ENCODE data around the gene TNS1.

TNS1 gene

GRCh38 chr2:217847552-217848350 is 155.0 kb downstream of the TNS1 start:
- no peak overlapping the region for H3K4me3 ChIP-seq (ENCODE audit: low read depth, low read length)
- TF ChIP-seq, protein P1, sequence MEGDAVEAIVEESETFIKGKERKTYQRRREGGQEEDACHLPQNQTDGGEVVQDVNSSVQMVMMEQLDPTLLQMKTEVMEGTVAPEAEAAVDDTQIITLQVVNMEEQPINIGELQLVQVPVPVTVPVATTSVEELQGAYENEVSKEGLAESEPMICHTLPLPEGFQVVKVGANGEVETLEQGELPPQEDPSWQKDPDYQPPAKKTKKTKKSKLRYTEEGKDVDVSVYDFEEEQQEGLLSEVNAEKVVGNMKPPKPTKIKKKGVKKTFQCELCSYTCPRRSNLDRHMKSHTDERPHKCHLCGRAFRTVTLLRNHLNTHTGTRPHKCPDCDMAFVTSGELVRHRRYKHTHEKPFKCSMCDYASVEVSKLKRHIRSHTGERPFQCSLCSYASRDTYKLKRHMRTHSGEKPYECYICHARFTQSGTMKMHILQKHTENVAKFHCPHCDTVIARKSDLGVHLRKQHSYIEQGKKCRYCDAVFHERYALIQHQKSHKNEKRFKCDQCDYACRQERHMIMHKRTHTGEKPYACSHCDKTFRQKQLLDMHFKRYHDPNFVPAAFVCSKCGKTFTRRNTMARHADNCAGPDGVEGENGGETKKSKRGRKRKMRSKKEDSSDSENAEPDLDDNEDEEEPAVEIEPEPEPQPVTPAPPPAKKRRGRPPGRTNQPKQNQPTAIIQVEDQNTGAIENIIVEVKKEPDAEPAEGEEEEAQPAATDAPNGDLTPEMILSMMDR (IDR thresholded peaks at IDR 0.05; ENCODE audit: low read depth, low read length) = no peak

DNA sequence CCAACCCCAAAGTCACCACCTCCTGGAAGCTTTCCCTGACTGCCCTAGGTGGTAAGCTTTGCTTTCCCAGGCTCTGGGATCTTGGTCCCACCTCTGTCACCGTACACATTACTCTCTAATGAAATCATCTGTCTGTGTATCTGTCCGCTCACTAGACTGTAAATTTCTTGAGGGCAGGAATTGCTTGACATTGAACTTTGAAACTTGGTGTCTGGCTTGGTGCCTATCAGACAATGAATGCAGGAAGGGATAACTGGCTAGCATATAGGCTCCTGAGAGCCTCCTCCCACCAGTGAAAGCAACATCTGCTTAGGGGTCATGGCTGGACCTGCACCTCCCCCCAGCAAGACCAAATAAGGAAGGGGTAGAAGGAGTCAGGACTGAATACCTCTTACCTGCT is 155.7 kb downstream of the TNS1 start:
- H3K4me3 ChIP-seq (ENCODE audit: low read depth, low read length) = no peak overlapping the region
- TF ChIP-seq, protein P1 (IDR thresholded peaks at IDR 0.05; ENCODE audit: low read depth, low read length) = no peak

DNA sequence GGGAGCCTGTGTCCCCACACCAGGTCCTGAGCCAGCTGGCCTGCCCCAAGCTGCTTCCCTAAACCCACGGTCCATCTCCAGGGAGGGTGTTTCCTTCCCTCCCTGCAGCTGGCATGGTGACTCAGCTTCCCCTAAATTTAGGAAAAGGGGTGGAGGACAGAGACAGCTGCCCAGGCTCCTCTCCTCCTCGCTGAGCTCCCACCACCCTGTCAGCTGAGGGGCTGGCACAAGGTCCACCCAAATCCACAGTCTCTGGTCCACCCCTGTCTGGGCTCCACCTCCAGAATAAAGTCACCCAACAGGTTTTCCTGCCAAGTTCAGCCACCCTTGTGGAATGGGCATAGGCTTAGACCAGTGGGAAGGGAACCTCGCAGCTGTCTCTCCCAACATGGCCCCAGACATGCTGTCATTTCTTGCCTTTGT is 156.5 kb downstream of the TNS1 start:
- TF ChIP-seq, protein P1 (IDR thresholded peaks at IDR 0.05; ENCODE audit: low read depth, low read length) = no peak
- H3K4me3 ChIP-seq (ENCODE audit: low read depth, low read length) = no peak overlapping the region

DNA sequence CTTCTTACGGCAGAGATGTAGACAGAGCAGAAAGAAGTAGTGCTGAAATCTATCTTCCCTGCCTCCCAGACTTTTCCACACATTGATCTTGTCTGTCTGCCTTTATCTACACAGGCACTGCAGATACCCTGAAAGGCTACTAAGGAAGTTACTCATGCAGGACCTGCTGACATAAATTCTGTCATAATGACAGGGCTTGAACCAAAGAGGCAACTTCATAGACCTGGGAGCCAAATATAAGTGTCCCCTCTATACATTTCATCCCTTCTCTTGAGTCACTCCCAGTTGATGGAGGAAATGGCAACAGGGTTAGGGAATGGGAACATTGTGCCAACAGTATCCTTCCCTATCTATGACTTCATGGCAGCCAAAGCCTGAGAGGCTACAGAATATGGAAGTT is 157.5 kb downstream of the TNS1 start:
- H3K4me3 ChIP-seq (ENCODE audit: low read depth, low read length) = no peak overlapping the region
- TF ChIP-seq, protein P1 (IDR thresholded peaks at IDR 0.05; ENCODE audit: low read depth, low read length) = no peak

DNA sequence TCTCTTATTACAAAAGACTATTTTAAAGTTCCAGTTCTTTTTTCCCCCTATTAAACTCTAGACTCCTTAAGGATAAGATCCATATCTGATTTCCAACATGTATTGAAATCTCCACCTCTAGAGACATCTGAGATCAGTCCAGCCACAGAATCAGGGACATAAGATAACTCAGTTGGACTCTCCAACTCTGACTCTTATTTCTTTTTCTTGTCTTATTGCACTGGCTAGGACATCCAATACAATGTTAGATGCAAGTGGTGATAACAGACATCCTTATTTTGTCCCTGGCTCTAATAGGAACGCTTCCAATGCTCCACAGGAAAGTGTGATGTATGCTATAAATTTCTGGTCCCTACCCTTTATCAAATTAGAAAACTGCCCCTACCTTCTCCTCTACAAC is 158.1 kb downstream of the TNS1 start:
- H3K4me3 ChIP-seq (ENCODE audit: low read depth, low read length) = no peak overlapping the region
- TF ChIP-seq, protein P1 (IDR thresholded peaks at IDR 0.05; ENCODE audit: low read depth, low read length) = no peak

GRCh38 chr2:217843324-217843723 is 159.5 kb downstream of the TNS1 start:
- H3K4me3 ChIP-seq (ENCODE audit: low read depth, low read length) = no peak overlapping the region

DNA sequence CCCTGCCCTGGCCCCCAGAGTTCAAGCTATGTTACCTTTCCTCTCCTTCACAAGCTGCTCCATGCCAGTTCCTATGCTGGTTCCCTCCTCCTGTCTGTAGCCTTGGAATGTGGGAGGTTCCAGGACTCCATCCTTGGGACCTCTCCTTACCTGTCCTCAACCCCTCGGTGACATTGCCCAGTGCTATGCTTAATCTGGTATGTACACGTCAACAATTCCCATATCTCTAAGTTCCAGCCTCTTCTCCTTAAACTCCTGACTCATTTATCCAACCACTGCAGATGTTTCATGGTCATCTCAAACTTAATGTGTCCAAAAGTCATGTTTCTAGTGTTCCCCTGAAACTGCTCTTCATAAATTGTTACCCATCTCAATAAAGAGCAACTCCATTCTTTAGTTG is 160.8 kb downstream of the TNS1 start:
- TF ChIP-seq, protein P1 (IDR thresholded peaks at IDR 0.05; ENCODE audit: low read depth, low read length) = no peak
- no peak overlapping the region for H3K4me3 ChIP-seq (ENCODE audit: low read depth, low read length)

More at GRCh38 chr2:217843324-217843723, 159.5 kb downstream of the TNS1 start:
- TF ChIP-seq, protein P1 (IDR thresholded peaks at IDR 0.05; ENCODE audit: low read depth, low read length) = no peak
